Measurements from ENCODE around the gene PIAS4. TPM values are rescaled to one million over a fixed set of nuclear protein-coding genes. Genes with fewer than 3 reads are reported as not detected.

Gene PIAS4
- total and polyA plus RNA-seq, 5 donors, result 9.6 to 13.1 (median 12.3) TPM

GRCh38 chr19:4016486-4016885, 8.9 kb downstream of the PIAS4 start:
- DNase-seq (no peak), ATAC-seq (no peak)
- Histone ChIP-seq H3K27me3 (ENCODE audit: control insufficient read depth, insufficient read depth) (no peaks in the 10 kb centered on the region), H3K9me3 (ENCODE audit: control insufficient read depth, low read length) (no peaks in the 10 kb centered on the region), H3K4me1 (ENCODE audit: control insufficient read depth, insufficient read depth, low read length) (no peaks in the 10 kb centered on the region), H3K27ac (ENCODE audit: low read length) (no peak overlapping the region), H3K4me3 (ENCODE audit: low read length) (no peak overlapping the region)
- WGBS, result 87% methylated on average over 12 of the region's 12 CpGs
- intact Hi-C loops (cut with DNase I), result no loop called here

GRCh38 chr19:4016903-4017638, 9.5 kb downstream of the PIAS4 start:
- Histone ChIP-seq H3K9me3 (ENCODE audit: control insufficient read depth, low read length) (no peaks in the 10 kb centered on the region), H3K4me3 (ENCODE audit: low read length) (no peak overlapping the region), H3K4me1 (ENCODE audit: control insufficient read depth, insufficient read depth, low read length) (no peaks in the 10 kb centered on the region), H3K27me3 (ENCODE audit: control insufficient read depth, insufficient read depth) (no peaks in the 10 kb centered on the region), H3K27ac (ENCODE audit: low read length) (no peak overlapping the region)
- DNase-seq, result no peak
- intact Hi-C loops (cut with DNase I), result no loop called here
- ATAC-seq, result no peak
- 91% methylated on average over 15 of the region's 15 CpGs for WGBS

GRCh38 chr19:4018140-4018613, 10.6 kb downstream of the PIAS4 start:
- Histone ChIP-seq H3K27me3 (ENCODE audit: control insufficient read depth, insufficient read depth) (no peaks in the 10 kb centered on the region), H3K4me3 (ENCODE audit: low read length) (no peak overlapping the region), H3K27ac (ENCODE audit: low read length) (no peak overlapping the region), H3K9me3 (ENCODE audit: control insufficient read depth, low read length) (no peaks in the 10 kb centered on the region), H3K4me1 (ENCODE audit: control insufficient read depth, insufficient read depth, low read length) (no peaks in the 10 kb centered on the region)
- intact Hi-C loops (cut with DNase I), result no loop called here
- ATAC-seq (no peak), DNase-seq (no peak)
- WGBS, result 88% methylated on average over 22 of the region's 22 CpGs

GRCh38 chr19:4018775-4019504, 11.4 kb downstream of the PIAS4 start:
- DNase-seq (no peak), ATAC-seq (no peak)
- H3K27me3 ChIP-seq (ENCODE audit: control insufficient read depth, insufficient read depth), result no peaks in the 10 kb centered on the region
- H3K4me1 ChIP-seq (ENCODE audit: control insufficient read depth, insufficient read depth, low read length), result no peaks in the 10 kb centered on the region
- H3K4me3 ChIP-seq (ENCODE audit: low read length), result no peak overlapping the region
- H3K9me3 ChIP-seq (ENCODE audit: control insufficient read depth, low read length), result no peaks in the 10 kb centered on the region
- intact Hi-C loops (cut with DNase I), result no loop called here
- 91% methylated on average over 19 of the region's 19 CpGs for WGBS
- H3K27ac ChIP-seq (ENCODE audit: low read length), result no peak overlapping the region

- intact Hi-C loops (cut with DNase I), result no loop called here
- Histone ChIP-seq H3K9me3 (ENCODE audit: control insufficient read depth, low read length) (no peaks in the 10 kb centered on the region), H3K4me1 (ENCODE audit: control insufficient read depth, insufficient read depth, low read length) (no peaks in the 10 kb centered on the region), H3K27me3 (ENCODE audit: control insufficient read depth, insufficient read depth) (no peaks in the 10 kb centered on the region), H3K27ac (ENCODE audit: low read length) (no peak overlapping the region), H3K4me3 (ENCODE audit: low read length) (no peak overlapping the region)
- DNase-seq (no peak), ATAC-seq (no peak)
- WGBS, result 72% methylated on average over 17 of the region's 17 CpGs
Observed at GRCh38 chr19:4019578-4019977, 12.0 kb downstream of the PIAS4 start.

- peak in 1 of 3 donors; percentile 76 for DNase-seq
- intact Hi-C loops (cut with DNase I), result no loop called here
- H3K4me3 ChIP-seq (ENCODE audit: low read length), result no peak overlapping the region
- peak; percentile 17 to 63 for ATAC-seq
- no peaks in the 10 kb centered on the region for H3K27me3 ChIP-seq (ENCODE audit: control insufficient read depth, insufficient read depth)
- 72% methylated on average over 34 of the region's 34 CpGs for WGBS
- no peaks in the 10 kb centered on the region for H3K9me3 ChIP-seq (ENCODE audit: control insufficient read depth, low read length)
- H3K4me1 ChIP-seq (ENCODE audit: control insufficient read depth, insufficient read depth, low read length), result no peaks in the 10 kb centered on the region
- H3K27ac ChIP-seq (ENCODE audit: low read length), result no peak overlapping the region
Observed at GRCh38 chr19:4023600-4024398, 16.3 kb downstream of the PIAS4 start.

- no peak overlapping the region for H3K4me3 ChIP-seq (ENCODE audit: low read length)
- no peak overlapping the region for H3K27ac ChIP-seq (ENCODE audit: low read length)
- intact Hi-C loops (cut with DNase I), result no loop called here
- WGBS, result 73% methylated on average over 11 of the region's 11 CpGs
- H3K4me1 ChIP-seq (ENCODE audit: control insufficient read depth, insufficient read depth, low read length), result no peaks in the 10 kb centered on the region
- DNase-seq, result no peak
- peak in 1 of 2 donors; percentile 11 for ATAC-seq
- no peaks in the 10 kb centered on the region for H3K9me3 ChIP-seq (ENCODE audit: control insufficient read depth, low read length)
- no peaks in the 10 kb centered on the region for H3K27me3 ChIP-seq (ENCODE audit: control insufficient read depth, insufficient read depth)
Observed at GRCh38 chr19:4025317-4025716, 17.8 kb downstream of the PIAS4 start.

- ATAC-seq, result no peak
- H3K27me3 ChIP-seq (ENCODE audit: control insufficient read depth, insufficient read depth), result no peaks in the 10 kb centered on the region
- H3K4me3 ChIP-seq (ENCODE audit: low read length), result no peak overlapping the region
- no peaks in the 10 kb centered on the region for H3K4me1 ChIP-seq (ENCODE audit: control insufficient read depth, insufficient read depth, low read length)
- intact Hi-C loops (cut with DNase I), result no loop called here
- H3K9me3 ChIP-seq (ENCODE audit: control insufficient read depth, low read length), result no peaks in the 10 kb centered on the region
- peak in 1 of 3 donors; percentile 48 for DNase-seq
- H3K27ac ChIP-seq (ENCODE audit: low read length), result no peak overlapping the region
- 94% methylated on average over 16 of the region's 16 CpGs for WGBS
Observed at GRCh38 chr19:4027146-4027545, 19.6 kb downstream of the PIAS4 start.

- Histone ChIP-seq H3K9me3 (ENCODE audit: control insufficient read depth, low read length) (no peaks in the 10 kb centered on the region), H3K27ac (ENCODE audit: low read length) (no peak overlapping the region), H3K27me3 (ENCODE audit: control insufficient read depth, insufficient read depth) (no peaks in the 10 kb centered on the region), H3K4me3 (ENCODE audit: low read length) (no peak overlapping the region), H3K4me1 (ENCODE audit: control insufficient read depth, insufficient read depth, low read length) (no peaks in the 10 kb centered on the region)
- 93% methylated on average over 48 of the region's 48 CpGs for WGBS
- intact Hi-C loops (cut with DNase I), result no loop called here
- no peak for ATAC-seq
- peak in 1 of 3 donors; percentile 62 for DNase-seq
Observed at GRCh38 chr19:4028334-4029246, 21.1 kb downstream of the PIAS4 start.

- no peak overlapping the region for H3K4me3 ChIP-seq (ENCODE audit: low read length)
- no peaks in the 10 kb centered on the region for H3K27me3 ChIP-seq (ENCODE audit: control insufficient read depth, insufficient read depth)
- no peak overlapping the region for H3K27ac ChIP-seq (ENCODE audit: low read length)
- no peak for ATAC-seq
- no peaks in the 10 kb centered on the region for H3K4me1 ChIP-seq (ENCODE audit: control insufficient read depth, insufficient read depth, low read length)
- WGBS, result 94% methylated on average over 18 of the region's 18 CpGs
- no peaks in the 10 kb centered on the region for H3K9me3 ChIP-seq (ENCODE audit: control insufficient read depth, low read length)
- DNase-seq, result peak in 1 of 3 donors; percentile 46
- intact Hi-C loops (cut with DNase I), result no loop called here
Observed at GRCh38 chr19:4029247-4029614, 21.7 kb downstream of the PIAS4 start.

All from right cardiac atrium (tissue), 5 donors.